SK-N-SH treated with all-trans-retinoic acid at 6 μM for 48 hours (cell line): Measurements from ENCODE around the gene TSEN54.

Experiments
- ATAC-seq: fragments of 200-7000 bp; cut with Tn5 transposase; 3 replicates; pipeline ENCODE4 v1.9.1; 2020; ENCODE audit warnings: mild to moderate bottlenecking, moderate library complexity
- ARNTL ChIP-seq: fragments of 450-650 bp; formaldehyde crosslinking; IDR thresholded peaks from 2 replicates; pipeline ENCODE4 v1.5.0; 2020; ENCODE audit warnings: low read depth, mild to moderate bottlenecking, moderate library complexity, borderline replicate concordance
- BACH2 ChIP-seq: fragments of 250-450 bp; sonication (Bioruptor Pico); IDR thresholded peaks from 2 replicates; pipeline ENCODE4 v1.9.0; 2021; ENCODE audit warnings: mild to moderate bottlenecking, borderline replicate concordance
- CSDC2 ChIP-seq: fragments of 250-450 bp; sonication (Bioruptor Pico); IDR thresholded peaks from 2 replicates; pipeline ENCODE4 v1.5.0; 2020; ENCODE audit warnings: mild to moderate bottlenecking, moderate library complexity
- ESRRG ChIP-seq: fragments of 250-450 bp; sonication (Bioruptor Pico); IDR thresholded peaks from 2 replicates; pipeline ENCODE4 v1.6.1; 2021; ENCODE audit warnings: mild to moderate bottlenecking
- GLIS3 ChIP-seq: fragments of 250-450 bp; sonication (Bioruptor Pico); IDR thresholded peaks from 2 replicates; pipeline ENCODE4 v1.5.0; 2020; ENCODE audit warnings: mild to moderate bottlenecking, moderate library complexity
- ISL1 ChIP-seq: fragments of 250-450 bp; sonication (Bioruptor Pico); IDR thresholded peaks from 2 replicates; pipeline ENCODE4 v2.1.2; 2022; ENCODE audit warnings: mild to moderate bottlenecking, moderate library complexity
- OSR1 ChIP-seq: fragments of 250-450 bp; sonication (Bioruptor Pico); IDR thresholded peaks from 2 replicates; pipeline ENCODE4 v1.8.0; 2022; ENCODE audit warnings: moderate library complexity, mild to moderate bottlenecking, inconsistent platforms
- PPARA ChIP-seq: fragments of 250-450 bp; sonication (Bioruptor Pico); IDR thresholded peaks from 2 replicates; pipeline ENCODE4 v1.5.0; 2020; ENCODE audit warnings: mild to moderate bottlenecking, borderline replicate concordance
- RARB ChIP-seq: fragments of 250-450 bp; sonication (Bioruptor Pico); IDR thresholded peaks from 2 replicates; pipeline ENCODE4 v1.8.0; 2021; ENCODE audit warnings: mild to moderate bottlenecking, moderate library complexity
- SNAI2 ChIP-seq: fragments of 250-450 bp; sonication (Bioruptor Pico); IDR thresholded peaks from 2 replicates; pipeline ENCODE4 v1.5.0; 2020; ENCODE audit warnings: mild to moderate bottlenecking, moderate library complexity
- TCF4 ChIP-seq: fragments of 250-450 bp; sonication (Bioruptor Pico); IDR thresholded peaks from 2 replicates; pipeline ENCODE4 v1.8.0; 2021; ENCODE audit warnings: mild to moderate bottlenecking, moderate library complexity, borderline replicate concordance
- TSHZ2 ChIP-seq: fragments of 250-450 bp; sonication (Bioruptor Pico); IDR thresholded peaks from 2 replicates; pipeline ENCODE4 v1.5.0; 2020; ENCODE audit warnings: mild to moderate bottlenecking, moderate library complexity
- ZC3H10 ChIP-seq: fragments of 250-450 bp; sonication (Bioruptor Pico); IDR thresholded peaks from 2 replicates; pipeline ENCODE4 v1.5.1; 2021; ENCODE audit warnings: mild to moderate bottlenecking, moderate library complexity
- ZFP30 ChIP-seq: fragments of 450-650 bp; formaldehyde crosslinking; IDR thresholded peaks from 2 replicates; pipeline ENCODE4 v1.5.0; 2022; ENCODE audit warnings: mild to moderate bottlenecking, moderate library complexity
- ZNF565 ChIP-seq: fragments of 450-650 bp; formaldehyde crosslinking; conservative IDR thresholded peaks from 2 replicates; pipeline ENCODE4 v1.5.0; 2020; ENCODE audit warnings: low read depth, mild to moderate bottlenecking, moderate library complexity
- ZNF70 ChIP-seq: fragments of 450-650 bp; formaldehyde crosslinking; IDR thresholded peaks from 2 replicates; pipeline ENCODE4 v1.5.0; 2020; ENCODE audit warnings: mild to moderate bottlenecking, moderate library complexity
- ZNF8 ChIP-seq: fragments of 450-650 bp; formaldehyde crosslinking; IDR thresholded peaks from 2 replicates; pipeline ENCODE4 v1.5.0; 2020; ENCODE audit warnings: mild to moderate bottlenecking, moderate library complexity
- TF ChIP-seq, protein P1 (sequence below): fragments of 250-450 bp; sonication (Bioruptor Pico); IDR thresholded peaks from 2 replicates; pipeline ENCODE4 v1.8.0; 2021; ENCODE audit warnings: low read depth, mild to moderate bottlenecking, moderate library complexity, borderline replicate concordance
- TF ChIP-seq, protein P2 (sequence below): fragments of 250-450 bp; sonication (Bioruptor Pico); IDR thresholded peaks from 2 replicates; pipeline ENCODE4 v1.5.1; 2021; ENCODE audit warnings: mild to moderate bottlenecking, moderate library complexity
- TF ChIP-seq, protein P3 (sequence below): fragments of 250-450 bp; sonication (Bioruptor Pico); IDR thresholded peaks from 2 replicates; pipeline ENCODE4 v1.5.1; 2020; ENCODE audit warnings: low read depth, mild to moderate bottlenecking, moderate library complexity

Gene TSEN54

GRCh38 chr17:75502072-75502720 lies 14.1 kb upstream of the TSEN54 start:
- no peak for ATAC-seq
- TF ChIP-seq TSHZ2 (no peak), GLIS3 (CRISPR knock-in tag) (no peak)

DNA sequence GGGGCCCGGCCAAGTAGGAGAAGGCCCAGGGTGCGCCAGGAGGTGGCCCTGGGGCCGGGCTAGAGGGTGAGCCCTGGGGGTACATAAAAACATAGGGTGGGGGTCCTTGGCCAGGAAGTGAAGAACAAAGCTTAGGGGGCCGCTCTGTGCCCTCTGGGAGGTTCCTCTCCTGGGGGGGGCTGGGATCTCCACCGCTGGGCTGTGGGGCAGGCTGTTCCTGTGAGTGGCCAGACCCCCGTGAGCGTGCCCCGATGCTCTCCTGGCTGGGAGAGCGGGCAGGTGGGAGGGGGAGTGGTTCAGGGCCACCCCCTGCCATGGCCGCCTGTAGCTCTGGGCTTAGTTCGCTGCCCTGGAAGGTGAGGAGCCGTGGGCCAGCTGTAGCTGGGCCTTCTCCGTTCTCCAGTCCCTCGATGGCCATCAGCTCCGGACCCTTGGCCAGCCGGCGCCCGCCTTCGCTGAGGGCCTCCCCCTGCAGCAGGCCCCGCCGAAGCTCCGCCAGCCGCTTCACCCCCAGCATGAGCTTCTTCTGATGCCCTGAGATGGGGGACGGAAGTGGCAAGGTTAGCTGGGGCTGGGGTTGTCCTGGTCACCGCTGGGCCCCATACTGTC lies 13.5 kb upstream of the TSEN54 start:
- TF ChIP-seq ARNTL = no peak
- TF ChIP-seq SNAI2 = no peak
- no peak for TF ChIP-seq RARB (CRISPR knock-in tag)
- TF ChIP-seq TCF4 (CRISPR knock-in tag) = no peak
- TF ChIP-seq TSHZ2 = no peak
- TF ChIP-seq OSR1 (CRISPR knock-in tag) = no peak
- TF ChIP-seq, protein P1, sequence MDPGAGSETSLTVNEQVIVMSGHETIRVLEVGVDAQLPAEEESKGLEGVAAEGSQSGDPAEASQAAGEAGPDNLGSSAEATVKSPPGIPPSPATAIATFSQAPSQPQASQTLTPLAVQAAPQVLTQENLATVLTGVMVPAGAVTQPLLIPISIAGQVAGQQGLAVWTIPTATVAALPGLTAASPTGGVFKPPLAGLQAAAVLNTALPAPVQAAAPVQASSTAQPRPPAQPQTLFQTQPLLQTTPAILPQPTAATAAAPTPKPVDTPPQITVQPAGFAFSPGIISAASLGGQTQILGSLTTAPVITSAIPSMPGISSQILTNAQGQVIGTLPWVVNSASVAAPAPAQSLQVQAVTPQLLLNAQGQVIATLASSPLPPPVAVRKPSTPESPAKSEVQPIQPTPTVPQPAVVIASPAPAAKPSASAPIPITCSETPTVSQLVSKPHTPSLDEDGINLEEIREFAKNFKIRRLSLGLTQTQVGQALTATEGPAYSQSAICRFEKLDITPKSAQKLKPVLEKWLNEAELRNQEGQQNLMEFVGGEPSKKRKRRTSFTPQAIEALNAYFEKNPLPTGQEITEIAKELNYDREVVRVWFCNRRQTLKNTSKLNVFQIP = no peak
- no peak for TF ChIP-seq ZFP30 (CRISPR knock-in tag)
- TF ChIP-seq GLIS3 (CRISPR knock-in tag) = no peak
- TF ChIP-seq CSDC2 (CRISPR knock-in tag) = no peak
- no peak for TF ChIP-seq ZNF8 (CRISPR knock-in tag)
- TF ChIP-seq BACH2 = no peak
- TF ChIP-seq ZNF565 = no peak
- no peak for TF ChIP-seq ZC3H10 (CRISPR knock-in tag)
- TF ChIP-seq, protein P2, sequence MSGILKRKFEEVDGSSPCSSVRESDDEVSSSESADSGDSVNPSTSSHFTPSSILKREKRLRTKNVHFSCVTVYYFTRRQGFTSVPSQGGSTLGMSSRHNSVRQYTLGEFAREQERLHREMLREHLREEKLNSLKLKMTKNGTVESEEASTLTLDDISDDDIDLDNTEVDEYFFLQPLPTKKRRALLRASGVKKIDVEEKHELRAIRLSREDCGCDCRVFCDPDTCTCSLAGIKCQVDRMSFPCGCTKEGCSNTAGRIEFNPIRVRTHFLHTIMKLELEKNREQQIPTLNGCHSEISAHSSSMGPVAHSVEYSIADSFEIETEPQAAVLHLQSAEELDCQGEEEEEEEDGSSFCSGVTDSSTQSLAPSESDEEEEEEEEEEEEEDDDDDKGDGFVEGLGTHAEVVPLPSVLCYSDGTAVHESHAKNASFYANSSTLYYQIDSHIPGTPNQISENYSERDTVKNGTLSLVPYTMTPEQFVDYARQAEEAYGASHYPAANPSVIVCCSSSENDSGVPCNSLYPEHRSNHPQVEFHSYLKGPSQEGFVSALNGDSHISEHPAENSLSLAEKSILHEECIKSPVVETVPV (CRISPR knock-in tag) = no peak
- TF ChIP-seq ZNF70 (CRISPR knock-in tag) = no peak
- TF ChIP-seq PPARA (CRISPR knock-in tag) = no peak
- TF ChIP-seq ESRRG (CRISPR knock-in tag) = no peak
- ATAC-seq = no peak

GRCh38 chr17:75503337-75503950 lies 12.9 kb upstream of the TSEN54 start:
- no peak for TF ChIP-seq SNAI2
- TF ChIP-seq ZNF565 = no peak
- TF ChIP-seq, protein P3, sequence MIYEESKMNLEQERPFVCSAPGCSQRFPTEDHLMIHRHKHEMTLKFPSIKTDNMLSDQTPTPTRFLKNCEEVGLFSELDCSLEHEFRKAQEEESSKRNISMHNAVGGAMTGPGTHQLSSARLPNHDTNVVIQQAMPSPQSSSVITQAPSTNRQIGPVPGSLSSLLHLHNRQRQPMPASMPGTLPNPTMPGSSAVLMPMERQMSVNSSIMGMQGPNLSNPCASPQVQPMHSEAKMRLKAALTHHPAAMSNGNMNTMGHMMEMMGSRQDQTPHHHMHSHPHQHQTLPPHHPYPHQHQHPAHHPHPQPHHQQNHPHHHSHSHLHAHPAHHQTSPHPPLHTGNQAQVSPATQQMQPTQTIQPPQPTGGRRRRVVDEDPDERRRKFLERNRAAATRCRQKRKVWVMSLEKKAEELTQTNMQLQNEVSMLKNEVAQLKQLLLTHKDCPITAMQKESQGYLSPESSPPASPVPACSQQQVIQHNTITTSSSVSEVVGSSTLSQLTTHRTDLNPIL (CRISPR knock-in tag) = no peak
- TF ChIP-seq ZC3H10 (CRISPR knock-in tag) = no peak
- no peak for TF ChIP-seq PPARA (CRISPR knock-in tag)
- no peak for TF ChIP-seq ESRRG (CRISPR knock-in tag)
- TF ChIP-seq ZNF8 (CRISPR knock-in tag) = no peak
- no peak for TF ChIP-seq ISL1 (CRISPR knock-in tag)
- no peak for TF ChIP-seq GLIS3 (CRISPR knock-in tag)
- TF ChIP-seq RARB (CRISPR knock-in tag) = no peak
- no peak for TF ChIP-seq TSHZ2
- TF ChIP-seq, protein P2 (CRISPR knock-in tag) = no peak
- no peak for ATAC-seq
